Stimulated activated CD4-positive, alpha-beta T cell treated with anti-CD3 and anti-CD28 coated beads, Interleukin-1b, Interleukin-23, amount 100 ng/mL, for 48 hours (primary cell): Measurements from ENCODE around the gene GLI3.

Experiments
- DNase-seq: peaks from one replicate; pipeline ENCODE4 v3.0.0-alpha.2; 2020

Gene GLI3

GRCh38 chr7:42071372-42072261 is 165.4 kb downstream of the GLI3 start:
- DNase-seq, result no peak

DNA sequence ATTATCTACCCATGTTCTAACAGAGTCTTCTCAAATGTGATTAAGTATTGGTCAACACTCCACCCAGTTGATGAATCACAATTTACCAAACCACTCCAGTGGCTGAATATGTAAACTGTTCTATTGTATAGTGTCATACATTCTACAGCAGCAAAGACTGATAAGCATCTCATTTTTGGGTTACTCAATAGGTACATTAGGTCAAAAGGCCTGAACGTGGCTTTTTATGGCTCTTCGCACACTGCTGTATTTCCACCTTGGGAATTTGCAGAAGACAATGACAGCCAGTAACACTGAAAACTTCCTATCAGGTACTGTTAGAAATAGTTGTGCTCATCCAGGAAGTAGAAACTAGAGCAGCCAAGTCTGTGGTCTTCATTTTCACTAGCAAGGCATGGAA is 166.9 kb downstream of the GLI3 start:
- no peak for DNase-seq

GRCh38 chr7:42069590-42069989 is 167.4 kb downstream of the GLI3 start:
- DNase-seq, result no peak

DNA sequence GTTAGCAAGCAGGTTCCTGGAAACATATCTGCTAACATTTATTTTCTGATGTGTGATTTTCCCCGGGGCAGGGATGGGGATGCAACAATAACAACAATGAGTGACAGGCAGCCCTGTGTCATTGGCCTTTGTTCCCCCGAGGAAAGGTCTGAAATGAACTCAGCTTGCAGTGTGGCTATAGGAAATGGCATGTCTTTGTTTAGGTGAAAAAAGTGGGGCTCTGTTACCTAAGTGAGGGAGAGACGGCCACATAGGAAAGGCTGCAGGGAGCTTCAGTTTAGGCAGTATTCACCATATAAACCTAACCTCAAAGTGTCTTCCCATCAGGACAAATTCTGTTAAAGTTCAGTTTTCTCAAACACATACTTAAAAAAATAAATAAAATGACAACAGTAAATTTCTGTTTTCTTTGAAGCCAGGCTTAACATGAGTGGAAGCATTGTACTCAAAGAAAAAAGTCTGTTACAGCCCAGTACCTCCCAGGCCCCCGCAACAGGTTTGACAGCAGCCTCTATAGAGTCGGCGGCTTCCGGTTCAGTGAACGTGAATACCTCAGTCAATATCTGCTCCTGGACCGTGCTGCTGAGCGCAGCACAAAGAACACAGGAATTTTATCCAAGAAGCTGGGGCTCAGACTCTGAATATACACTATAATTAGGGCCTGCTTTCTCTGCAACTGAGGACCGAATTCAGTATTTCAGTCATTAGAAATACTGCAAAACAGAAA is 168.3 kb downstream of the GLI3 start:
- no peak for DNase-seq

DNA sequence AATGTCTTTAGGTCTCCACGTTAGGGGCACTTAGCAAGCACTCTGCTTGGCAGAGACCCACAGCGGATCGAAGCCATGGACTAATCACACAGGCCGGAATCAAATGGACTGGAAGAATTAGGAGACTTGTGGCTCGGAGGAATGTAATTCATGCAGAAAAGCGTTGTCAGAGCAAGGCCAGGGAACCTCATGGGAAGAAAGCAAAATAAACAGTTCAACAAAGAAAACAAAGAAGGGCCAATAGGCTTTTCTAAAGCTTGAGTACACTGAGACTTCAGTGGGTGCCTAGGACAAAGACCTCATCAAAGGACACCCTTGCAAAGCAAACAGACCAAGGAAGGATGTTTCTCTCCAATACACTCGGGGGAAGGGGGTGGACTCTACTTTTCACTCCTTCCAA is 171.1 kb downstream of the GLI3 start:
- no peak for DNase-seq

DNA sequence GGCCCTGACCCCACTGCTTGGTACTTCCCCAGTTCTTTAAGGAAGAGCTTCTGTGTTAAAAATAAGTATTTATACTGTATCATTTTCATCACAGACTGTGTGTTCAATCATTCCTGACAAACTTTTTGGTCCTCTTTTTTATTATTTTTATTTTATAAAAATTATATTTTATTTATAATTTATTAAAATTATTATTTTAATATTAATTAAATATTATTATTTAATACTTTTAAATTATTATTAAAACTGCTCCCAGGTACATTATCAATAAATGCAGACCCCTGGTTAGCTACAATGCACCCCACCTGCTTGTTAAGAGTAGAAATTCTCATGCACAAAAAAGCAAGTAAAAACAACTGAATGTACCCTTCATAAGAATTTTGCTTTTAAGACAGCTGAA is 172.0 kb downstream of the GLI3 start:
- no peak for DNase-seq

DNA sequence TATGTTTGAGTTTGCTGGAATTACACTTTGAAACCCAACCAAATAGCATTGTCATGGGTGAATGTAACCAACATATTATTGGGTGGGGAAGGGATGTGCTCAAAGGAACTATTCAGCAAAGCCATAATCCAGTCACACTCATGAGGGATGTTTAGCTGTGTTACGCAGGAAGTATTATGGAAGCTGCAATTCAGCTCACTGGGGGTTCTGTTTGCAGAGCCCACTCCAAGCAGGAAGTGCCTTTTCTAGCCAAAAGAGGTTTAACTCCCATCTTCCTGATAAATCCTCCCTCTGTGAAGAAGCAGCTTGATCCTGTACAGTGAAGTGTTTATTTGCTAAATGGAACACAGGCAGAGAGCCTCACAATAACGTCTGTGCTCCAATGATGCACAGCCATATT is 172.5 kb downstream of the GLI3 start:
- no peak for DNase-seq

GRCh38 chr7:42059275-42059674 is 177.7 kb downstream of the GLI3 start:
- DNase-seq, result no peak

GRCh38 chr7:42057331-42057730 is 179.7 kb downstream of the GLI3 start:
- no peak for DNase-seq

DNA sequence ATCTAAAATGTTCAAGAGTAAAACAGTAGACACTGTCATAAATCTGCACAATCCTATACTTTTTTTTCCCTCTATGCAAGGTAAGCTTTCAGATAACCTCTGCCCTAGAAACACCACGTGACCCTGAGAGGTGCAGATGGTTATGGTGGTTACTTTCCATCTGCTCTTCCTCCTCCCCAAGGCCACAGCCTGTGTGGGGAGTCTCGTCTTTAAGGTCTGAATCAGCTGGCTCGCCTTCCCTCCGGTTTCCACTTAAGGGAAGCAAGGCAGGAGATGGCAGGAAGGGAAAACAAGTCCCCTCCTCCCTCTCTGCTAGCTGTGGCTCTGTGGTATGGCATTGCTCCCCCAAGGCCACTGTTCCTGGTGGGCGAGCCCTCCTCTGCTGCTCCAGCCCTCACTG is 181.8 kb downstream of the GLI3 start:
- no peak for DNase-seq

GRCh38 chr7:42053834-42054233 is 183.2 kb downstream of the GLI3 start:
- no peak for DNase-seq

DNA sequence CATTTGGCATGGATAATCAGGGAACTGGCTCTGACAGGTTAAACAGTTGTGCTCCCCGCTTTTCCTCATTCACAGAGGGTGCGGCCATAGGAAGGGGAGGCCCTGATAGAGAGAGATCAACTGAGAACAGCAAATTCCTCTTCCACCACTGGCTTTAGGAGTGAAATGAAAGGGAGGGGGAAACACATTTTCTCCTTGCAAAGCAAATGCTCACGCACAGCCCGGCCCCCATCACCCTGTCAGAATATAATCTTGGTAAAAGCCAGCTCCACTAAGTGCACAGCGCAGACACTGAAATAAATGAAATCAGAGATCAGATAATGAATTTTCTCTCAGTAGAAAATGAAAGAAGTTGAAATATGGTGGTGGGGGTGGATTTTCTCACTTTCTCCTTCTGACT is 187.2 kb downstream of the GLI3 start:
- no peak for DNase-seq

- DNase-seq, result no peak
Observed at GRCh38 chr7:42046483-42046882, 190.5 kb downstream of the GLI3 start.

- no peak for DNase-seq
Observed at GRCh38 chr7:42045961-42046360, 191.0 kb downstream of the GLI3 start.

DNA sequence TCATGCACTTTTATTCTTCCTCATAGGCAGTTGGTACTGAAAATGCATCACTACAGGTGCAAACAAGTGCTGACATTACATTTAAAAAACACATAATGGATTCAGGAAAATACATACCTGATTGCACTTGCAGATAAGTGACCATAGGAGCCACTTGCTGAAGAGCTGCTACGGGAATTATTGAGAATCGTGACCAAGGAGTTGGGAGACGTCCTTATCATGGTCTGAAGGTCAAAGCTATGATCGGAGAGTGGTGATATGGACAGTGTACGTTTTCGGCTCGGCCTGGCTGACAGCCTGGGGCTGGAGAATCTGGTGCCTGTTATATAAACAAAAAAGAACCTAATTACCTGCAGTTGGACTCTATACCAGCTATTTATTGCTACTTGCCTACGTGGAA is 197.1 kb downstream of the GLI3 start:
- no peak for DNase-seq

- no peak for DNase-seq
Observed at GRCh38 chr7:42035210-42035609, 201.8 kb downstream of the GLI3 start.

DNA sequence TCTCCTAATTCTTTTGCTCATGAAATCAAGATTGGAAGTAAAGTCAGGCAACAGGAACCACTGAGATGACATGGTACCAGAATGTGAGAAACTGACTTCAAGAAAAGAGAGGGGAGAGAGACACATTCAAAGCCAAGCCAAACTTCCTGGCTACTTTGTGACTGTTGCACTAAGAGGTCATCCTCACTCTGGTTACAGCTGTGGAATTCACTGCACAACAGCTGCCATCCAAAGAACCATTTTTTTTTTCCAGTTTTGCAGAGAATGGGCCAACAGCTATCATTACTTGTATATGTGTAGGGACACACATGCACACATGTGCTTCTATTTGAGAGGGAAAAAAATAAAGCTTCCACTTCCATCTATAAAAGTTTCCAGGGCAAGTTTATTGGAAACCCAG is 203.5 kb downstream of the GLI3 start:
- no peak for DNase-seq

DNA sequence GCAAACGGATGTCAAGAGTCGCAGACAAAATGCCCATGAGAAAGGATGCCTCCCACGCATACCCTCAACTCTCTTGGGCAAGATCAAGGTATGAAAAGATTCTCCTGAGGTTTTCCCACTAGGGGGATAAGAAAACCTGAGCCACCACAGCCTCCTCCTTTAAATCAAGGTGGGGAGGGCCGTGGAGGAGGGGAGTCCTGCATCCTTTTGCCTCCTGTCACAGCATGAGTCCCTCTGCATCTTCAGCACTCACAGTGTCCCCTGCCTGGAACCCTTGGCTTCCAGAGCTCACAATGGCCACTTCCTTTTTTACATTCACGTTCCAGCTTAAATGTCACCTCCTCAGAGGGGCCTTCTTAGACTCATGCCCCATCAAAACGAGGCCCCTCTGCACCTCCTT is 207.6 kb downstream of the GLI3 start:
- DNase-seq, result no peak

- DNase-seq, result no peak
Observed at GRCh38 chr7:42027521-42027920, 209.5 kb downstream of the GLI3 start.

GRCh38 chr7:42026622-42027197 is 210.3 kb downstream of the GLI3 start:
- no peak for DNase-seq

DNA sequence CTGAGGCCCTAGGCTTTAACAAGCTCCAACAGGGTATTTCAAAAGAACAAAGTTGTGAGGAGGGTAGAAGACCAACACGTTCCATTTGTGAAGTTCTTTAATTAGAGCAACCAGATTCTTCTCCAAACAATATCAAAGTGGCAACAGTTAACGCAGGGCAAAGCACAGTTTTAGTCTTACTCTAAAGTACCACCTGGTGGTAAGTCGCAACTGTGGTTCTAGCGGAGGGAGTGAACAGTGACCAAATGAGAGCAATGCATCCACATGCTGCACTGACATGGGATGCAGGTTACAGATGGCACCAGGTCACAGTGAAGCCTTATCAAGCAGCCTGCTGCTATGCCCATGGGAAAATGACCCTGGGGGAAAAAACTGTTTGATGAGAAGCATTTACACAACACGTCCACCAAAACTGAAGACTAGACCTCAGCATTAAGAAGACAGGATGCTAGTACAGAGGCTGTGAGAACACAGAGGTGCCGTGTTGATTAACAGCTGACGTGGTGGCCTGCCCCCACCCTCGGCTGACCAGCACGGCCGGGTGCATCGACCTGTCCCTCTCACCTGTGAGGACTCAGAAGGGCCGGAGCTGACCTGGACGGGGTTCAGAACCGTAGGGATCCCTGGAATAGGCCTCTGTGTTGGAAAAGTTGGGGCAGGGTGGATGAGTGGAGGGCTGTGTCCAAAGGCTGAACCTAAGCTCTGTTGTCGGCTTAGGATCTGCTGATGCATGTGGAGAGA is 211.2 kb downstream of the GLI3 start:
- DNase-seq, result no peak

DNA sequence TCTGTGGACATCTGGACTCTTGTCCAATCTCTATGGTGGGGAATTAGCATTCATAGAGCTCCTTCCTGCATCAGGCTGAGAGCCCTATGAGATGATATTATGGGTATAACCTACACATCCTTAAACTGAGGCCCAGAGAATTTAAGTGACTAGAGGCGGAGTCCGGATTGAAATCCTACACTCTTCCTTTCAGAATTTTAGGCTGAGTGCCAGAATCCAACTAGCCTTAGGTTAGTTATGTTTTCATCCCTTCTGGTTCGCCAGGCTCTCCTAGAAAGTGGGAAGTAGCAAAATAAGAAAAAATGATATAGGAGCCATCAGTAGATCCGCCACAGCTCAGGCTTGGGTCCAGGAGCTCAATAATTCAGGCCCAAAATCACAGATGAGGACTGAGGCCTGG is 212.5 kb downstream of the GLI3 start:
- DNase-seq, result no peak

DNA sequence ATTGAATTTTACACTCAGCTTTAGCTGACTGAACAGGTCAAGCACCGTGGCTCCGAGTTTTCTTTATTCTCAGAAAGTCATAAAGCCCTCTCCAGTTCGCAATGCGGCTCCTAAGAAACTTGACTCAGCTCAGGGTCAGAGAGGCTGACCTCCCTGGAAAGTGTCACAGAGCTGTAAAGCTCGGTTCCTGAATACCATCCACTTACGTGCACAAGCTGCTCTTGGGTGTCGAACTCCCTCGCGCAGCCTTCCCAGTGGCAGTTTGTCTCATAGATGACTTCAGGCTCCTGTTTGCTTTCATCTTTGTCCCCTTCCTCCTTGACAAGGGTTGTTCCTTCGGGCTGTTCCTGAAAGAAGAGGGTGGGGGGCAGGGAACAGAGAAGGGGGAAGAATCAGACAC is 213.7 kb downstream of the GLI3 start:
- DNase-seq, result no peak
